ENCODE results near the gene FAM228B.
"Not testable (repeated sequence)": the region's sequence is repeated elsewhere in the genome, so short reads cannot be mapped to it uniquely, and the experiment has no call there.

FAM228B gene

GRCh38 chr2:24183366-24184069 lies 60.2 kb downstream of the FAM228B start:
- Histone ChIP-seq H3K4me1 (ENCODE audit: control insufficient read depth, insufficient read depth, low read length) (no peaks in the 10 kb centered on the region), H3K4me3 (ENCODE audit: low read length) (no peak overlapping the region), H3K9me3 (ENCODE audit: control insufficient read depth, low read length) (peaks cover 6% of the 10 kb centered on the region), H3K27me3 (replicated peaks; ENCODE audit: control insufficient read depth, insufficient read depth, low read length) (no peaks in the 10 kb centered on the region), H3K9ac (ENCODE audit: low read length) (no peak overlapping the region), H3K36me3 (ENCODE audit: control insufficient read depth, insufficient read depth, low read length, severe bottlenecking) (no peaks in the 10 kb centered on the region)
- DNase-seq (ENCODE audit: low read depth): no peak

DNA sequence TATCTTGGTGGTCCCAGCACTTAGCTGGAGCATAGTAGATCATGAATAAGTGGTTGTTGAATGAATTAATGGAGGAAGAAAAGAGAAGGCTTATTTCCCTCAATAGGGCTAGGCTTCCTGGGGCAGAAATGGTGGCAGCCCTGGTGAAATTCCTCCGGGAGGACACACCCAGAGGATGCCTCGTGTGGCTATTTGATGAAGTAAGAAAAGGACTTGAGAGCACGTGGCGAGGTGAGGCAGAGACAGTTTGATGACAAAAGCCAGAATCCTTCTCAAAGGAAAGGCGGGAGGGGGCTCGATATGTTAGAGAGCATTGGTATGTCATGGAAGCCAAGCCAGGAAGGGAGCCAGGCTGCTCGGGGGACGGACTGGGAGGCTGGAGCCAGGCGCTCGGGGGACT lies 66.3 kb downstream of the FAM228B start:
- no peak for DNase-seq (ENCODE audit: low read depth)
- Histone ChIP-seq H3K4me3 (ENCODE audit: low read length) (no peak overlapping the region), H3K36me3 (ENCODE audit: control insufficient read depth, insufficient read depth, low read length, severe bottlenecking) (no peaks in the 10 kb centered on the region), H3K27me3 (replicated peaks; ENCODE audit: control insufficient read depth, insufficient read depth, low read length) (no peaks in the 10 kb centered on the region), H3K4me1 (ENCODE audit: control insufficient read depth, insufficient read depth, low read length) (no peaks in the 10 kb centered on the region), H3K9me3 (ENCODE audit: control insufficient read depth, low read length) (peaks cover 6% of the 10 kb centered on the region), H3K9ac (ENCODE audit: low read length) (no peak overlapping the region)

DNA sequence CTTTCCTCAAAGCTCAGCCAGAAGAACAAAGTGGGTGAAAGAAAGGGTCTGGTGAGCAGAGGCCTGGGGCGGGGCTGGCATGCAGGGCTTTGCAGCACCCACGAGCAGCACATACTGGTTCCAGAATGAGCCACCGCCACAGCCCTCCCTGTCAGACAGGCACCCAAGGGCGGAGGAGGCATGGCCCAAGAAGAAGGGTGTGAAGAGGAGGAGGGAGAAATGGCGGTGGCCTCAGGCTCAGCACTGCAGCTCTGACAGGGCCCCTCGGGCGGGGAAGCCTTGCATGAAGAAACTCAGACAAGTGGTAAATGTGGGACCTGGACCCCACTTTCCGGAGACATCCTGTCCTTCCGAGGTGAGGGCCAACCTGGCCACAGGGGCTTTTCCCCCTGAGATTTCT lies 67.2 kb downstream of the FAM228B start:
- Histone ChIP-seq H3K4me3 (ENCODE audit: low read length) (no peak overlapping the region), H3K4me1 (ENCODE audit: control insufficient read depth, insufficient read depth, low read length) (no peaks in the 10 kb centered on the region), H3K9ac (ENCODE audit: low read length) (no peak overlapping the region), H3K9me3 (ENCODE audit: control insufficient read depth, low read length) (peaks cover 6% of the 10 kb centered on the region), H3K27me3 (replicated peaks; ENCODE audit: control insufficient read depth, insufficient read depth, low read length) (no peaks in the 10 kb centered on the region), H3K36me3 (ENCODE audit: control insufficient read depth, insufficient read depth, low read length, severe bottlenecking) (no peaks in the 10 kb centered on the region)
- DNase-seq (ENCODE audit: low read depth): no peak

DNA sequence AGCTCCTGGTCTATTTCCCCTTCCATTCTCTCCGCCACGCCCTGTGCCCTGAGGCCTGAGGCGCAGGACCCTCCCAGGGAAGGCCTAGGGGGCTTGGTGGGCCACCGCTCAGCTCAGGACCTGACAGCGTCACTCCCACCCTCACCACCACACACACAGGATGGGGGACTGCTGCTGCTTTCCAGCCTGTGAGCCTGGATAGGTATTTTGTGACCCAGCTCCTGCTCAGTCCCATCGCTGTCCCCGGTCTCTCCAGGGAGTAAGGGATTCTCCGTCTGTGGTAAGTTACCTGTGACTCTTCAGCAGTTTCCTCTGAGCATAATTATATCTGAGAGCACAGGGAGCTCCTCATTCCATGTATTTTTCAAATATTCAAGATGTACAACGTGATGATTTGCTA lies 67.9 kb downstream of the FAM228B start:
- H3K27me3 ChIP-seq (replicated peaks; ENCODE audit: control insufficient read depth, insufficient read depth, low read length): no peaks in the 10 kb centered on the region

DNA sequence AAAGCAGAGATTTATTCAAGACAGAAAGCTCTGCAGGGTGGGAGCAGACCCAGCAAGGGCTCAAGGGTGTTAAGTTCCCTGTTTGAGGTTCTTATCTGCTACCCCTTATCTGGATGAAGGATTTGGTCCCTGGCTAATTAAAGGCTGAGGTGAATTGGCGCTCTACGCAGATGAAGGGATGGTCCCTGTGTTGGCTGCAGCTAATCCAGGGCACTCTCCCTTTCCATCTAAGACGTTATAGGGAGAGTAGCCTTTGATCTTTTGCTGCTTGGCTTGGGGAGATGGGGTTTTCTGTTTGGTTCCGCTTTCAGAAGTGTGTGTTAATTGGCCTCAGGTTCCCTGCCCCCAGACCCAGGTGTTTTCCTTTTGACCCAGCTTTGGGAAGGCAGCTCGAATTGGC lies 68.6 kb downstream of the FAM228B start:
- no peak overlapping the region for H3K4me3 ChIP-seq (ENCODE audit: low read length)
- no peak for DNase-seq (ENCODE audit: low read depth)
- peaks cover 6% of the 10 kb centered on the region for H3K9me3 ChIP-seq (ENCODE audit: control insufficient read depth, low read length)
- no peaks in the 10 kb centered on the region for H3K27me3 ChIP-seq (replicated peaks; ENCODE audit: control insufficient read depth, insufficient read depth, low read length)
- H3K4me1 ChIP-seq (ENCODE audit: control insufficient read depth, insufficient read depth, low read length): no peaks in the 10 kb centered on the region
- H3K36me3 ChIP-seq (ENCODE audit: control insufficient read depth, insufficient read depth, low read length, severe bottlenecking): no peaks in the 10 kb centered on the region
- H3K9ac ChIP-seq (ENCODE audit: low read length): no peak overlapping the region

More for the DNA sequence above, 67.9 kb downstream of the FAM228B start:
- peaks cover 6% of the 10 kb centered on the region for H3K9me3 ChIP-seq (ENCODE audit: control insufficient read depth, low read length)
- no peaks in the 10 kb centered on the region for H3K4me1 ChIP-seq (ENCODE audit: control insufficient read depth, insufficient read depth, low read length)
- DNase-seq (ENCODE audit: low read depth): no peak
- H3K4me3 ChIP-seq (ENCODE audit: low read length): no peak overlapping the region
- no peak overlapping the region for H3K9ac ChIP-seq (ENCODE audit: low read length)
- no peaks in the 10 kb centered on the region for H3K36me3 ChIP-seq (ENCODE audit: control insufficient read depth, insufficient read depth, low read length, severe bottlenecking)

DNA sequence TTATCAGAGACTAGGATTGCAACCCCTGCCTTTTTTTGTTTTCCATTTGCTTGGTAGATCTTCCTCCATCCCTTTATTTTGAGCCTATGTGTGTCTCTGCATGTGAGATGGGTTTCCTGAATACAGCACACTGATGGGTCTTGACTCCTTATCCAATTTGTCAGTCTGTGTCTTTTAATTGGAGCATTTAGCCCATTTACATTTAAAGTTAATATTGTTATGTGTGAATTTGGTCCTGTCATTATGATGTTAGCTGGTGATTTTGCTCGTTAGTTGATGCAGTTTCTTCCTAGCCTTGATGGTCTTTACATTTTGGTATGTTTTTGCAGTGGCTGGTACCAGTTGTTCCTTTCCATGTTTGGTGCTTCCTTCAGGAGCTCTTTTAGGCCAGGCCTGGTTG lies 73.9 kb downstream of the FAM228B start:
- H3K36me3 ChIP-seq (ENCODE audit: control insufficient read depth, insufficient read depth, low read length, severe bottlenecking); H3K27me3 ChIP-seq (replicated peaks; ENCODE audit: control insufficient read depth, insufficient read depth, low read length); H3K9ac ChIP-seq (ENCODE audit: low read length); H3K9me3 ChIP-seq (ENCODE audit: control insufficient read depth, low read length); DNase-seq (ENCODE audit: low read depth); H3K4me3 ChIP-seq (ENCODE audit: low read length); H3K4me1 ChIP-seq (ENCODE audit: control insufficient read depth, insufficient read depth, low read length): not testable (repeated sequence)

DNA sequence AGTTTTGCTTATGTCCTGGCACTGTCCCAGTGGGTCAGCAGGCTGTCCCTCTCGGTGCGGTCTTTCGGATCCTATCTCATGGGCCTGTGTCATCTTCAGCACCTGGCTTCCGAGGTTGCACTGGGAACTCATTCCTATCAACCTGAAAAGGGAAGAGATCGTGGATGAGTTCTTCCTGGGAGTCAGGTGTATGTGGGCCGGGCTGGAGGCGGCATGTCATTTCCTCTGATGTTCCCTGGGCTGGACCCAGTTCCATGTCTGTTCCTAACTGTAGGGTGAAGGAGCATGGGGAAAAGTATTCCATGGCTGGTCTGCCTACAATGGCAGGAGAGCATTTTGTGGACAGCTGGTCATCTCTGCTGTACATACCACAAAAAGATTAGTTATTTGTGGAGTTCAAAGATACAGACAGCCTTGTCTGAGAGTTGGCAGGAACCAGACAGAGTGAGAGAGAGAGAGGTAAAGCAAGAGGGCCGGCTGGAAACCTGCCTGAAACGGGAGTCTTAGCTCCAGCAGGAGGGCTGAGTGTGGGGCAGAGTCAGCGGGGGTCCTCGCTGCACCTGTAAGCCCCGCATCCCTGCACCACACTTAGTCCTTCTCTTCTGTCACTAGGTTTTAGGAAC lies 76.8 kb downstream of the FAM228B start:
- Histone ChIP-seq H3K4me1 (ENCODE audit: control insufficient read depth, insufficient read depth, low read length) (no peaks in the 10 kb centered on the region), H3K36me3 (ENCODE audit: control insufficient read depth, insufficient read depth, low read length, severe bottlenecking) (peaks cover 24% of the 10 kb centered on the region), H3K4me3 (ENCODE audit: low read length) (no peak overlapping the region), H3K9ac (ENCODE audit: low read length) (no peak overlapping the region), H3K9me3 (ENCODE audit: control insufficient read depth, low read length) (no peaks in the 10 kb centered on the region), H3K27me3 (replicated peaks; ENCODE audit: control insufficient read depth, insufficient read depth, low read length) (no peaks in the 10 kb centered on the region)
- no peak for DNase-seq (ENCODE audit: low read depth)

- H3K4me3 ChIP-seq (ENCODE audit: low read length): no peak overlapping the region
- H3K36me3 ChIP-seq (ENCODE audit: control insufficient read depth, insufficient read depth, low read length, severe bottlenecking): peaks cover 29% of the 10 kb centered on the region
- no peaks in the 10 kb centered on the region for H3K9me3 ChIP-seq (ENCODE audit: control insufficient read depth, low read length)
- no peak overlapping the region for H3K9ac ChIP-seq (ENCODE audit: low read length)
- no peaks in the 10 kb centered on the region for H3K27me3 ChIP-seq (replicated peaks; ENCODE audit: control insufficient read depth, insufficient read depth, low read length)
- DNase-seq (ENCODE audit: low read depth): no peak
- no peaks in the 10 kb centered on the region for H3K4me1 ChIP-seq (ENCODE audit: control insufficient read depth, insufficient read depth, low read length)
These were observed 77.5 kb downstream of the FAM228B start for GRCh38 chr2:24200799-24201198.

- no peaks in the 10 kb centered on the region for H3K27me3 ChIP-seq (replicated peaks; ENCODE audit: control insufficient read depth, insufficient read depth, low read length)
- no peak for DNase-seq (ENCODE audit: low read depth)
These were observed 79.9 kb downstream of the FAM228B start for GRCh38 chr2:24203029-24203786.

DNA sequence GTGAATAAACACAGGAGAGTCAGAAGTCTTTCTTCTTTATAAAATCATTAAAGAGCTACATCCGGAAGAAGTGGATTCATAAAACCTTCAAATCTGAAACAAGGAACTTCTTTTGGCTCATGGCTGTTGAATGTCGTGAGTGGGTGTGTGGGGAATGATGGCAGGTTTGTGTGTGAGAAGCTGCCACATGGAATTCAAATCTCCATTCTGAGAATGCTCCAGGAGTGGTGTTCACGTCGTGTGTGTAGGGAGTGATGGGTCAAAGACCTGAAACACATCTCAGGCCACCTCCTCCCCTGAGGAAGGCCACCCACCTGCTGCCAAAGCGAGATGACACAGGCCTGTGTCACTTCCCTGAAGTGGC lies 80.5 kb downstream of the FAM228B start:
- Histone ChIP-seq H3K4me1 (ENCODE audit: control insufficient read depth, insufficient read depth, low read length) (no peaks in the 10 kb centered on the region), H3K4me3 (ENCODE audit: low read length) (no peak overlapping the region), H3K36me3 (ENCODE audit: control insufficient read depth, insufficient read depth, low read length, severe bottlenecking) (peaks cover 36% of the 10 kb centered on the region), H3K9me3 (ENCODE audit: control insufficient read depth, low read length) (no peaks in the 10 kb centered on the region), H3K27me3 (replicated peaks; ENCODE audit: control insufficient read depth, insufficient read depth, low read length) (no peaks in the 10 kb centered on the region), H3K9ac (ENCODE audit: low read length) (no peak overlapping the region)
- DNase-seq (ENCODE audit: low read depth): no peak

More at GRCh38 chr2:24203029-24203786, 79.9 kb downstream of the FAM228B start:
- no peaks in the 10 kb centered on the region for H3K9me3 ChIP-seq (ENCODE audit: control insufficient read depth, low read length)
- no peaks in the 10 kb centered on the region for H3K4me1 ChIP-seq (ENCODE audit: control insufficient read depth, insufficient read depth, low read length)
- H3K4me3 ChIP-seq (ENCODE audit: low read length): no peak overlapping the region
- H3K36me3 ChIP-seq (ENCODE audit: control insufficient read depth, insufficient read depth, low read length, severe bottlenecking): peaks cover 30% of the 10 kb centered on the region
- no peak overlapping the region for H3K9ac ChIP-seq (ENCODE audit: low read length)

GRCh38 chr2:24204505-24204904 lies 81.2 kb downstream of the FAM228B start:
- DNase-seq (ENCODE audit: low read depth): no peak
- no peak overlapping the region for H3K4me3 ChIP-seq (ENCODE audit: low read length)
- no peaks in the 10 kb centered on the region for H3K27me3 ChIP-seq (replicated peaks; ENCODE audit: control insufficient read depth, insufficient read depth, low read length)
- no peaks in the 10 kb centered on the region for H3K4me1 ChIP-seq (ENCODE audit: control insufficient read depth, insufficient read depth, low read length)
- H3K9ac ChIP-seq (ENCODE audit: low read length): no peak overlapping the region
- H3K9me3 ChIP-seq (ENCODE audit: control insufficient read depth, low read length): no peaks in the 10 kb centered on the region
- H3K36me3 ChIP-seq (ENCODE audit: control insufficient read depth, insufficient read depth, low read length, severe bottlenecking): peaks cover 43% of the 10 kb centered on the region

Data from adipocyte (in vitro differentiated cells).